HEK293 (cell line): ENCODE data around the gene XIRP2.

ENCODE experiments used
- KLF7 ChIP-seq: fragments of 450-650 bp; formaldehyde crosslinking; IDR thresholded peaks from 2 replicates; pipeline ENCODE4 v1.5.1; 2016; ENCODE audit warnings: missing biosample characterization, missing genetic modification characterization, borderline replicate concordance
- ZNF24 ChIP-seq: fragments of 450-650 bp; formaldehyde crosslinking; IDR thresholded peaks from 2 replicates; pipeline ENCODE4 v1.5.1; 2016; ENCODE audit warnings: missing biosample characterization, missing genetic modification characterization
- ZSCAN5A ChIP-seq: fragments of 450-650 bp; formaldehyde crosslinking; IDR thresholded peaks from 2 replicates; pipeline ENCODE4 v1.5.1; 2016; ENCODE audit warnings: missing biosample characterization, missing genetic modification characterization

GRCh38 chr2:167294776-167295140 is 406.5 kb downstream of the XIRP2 start:
- no peak for TF ChIP-seq ZSCAN5A (tag by site-specific recombination)
- TF ChIP-seq KLF7 (tag by site-specific recombination) = no peak
- TF ChIP-seq ZNF24 (tag by site-specific recombination) = no peak
